PFSK-1 (cell line): Measurements from ENCODE around the gene ALX4.

Source experiments
- POLR2AphosphoS5 ChIP-seq: IDR thresholded peaks from 2 replicates; pipeline ENCODE4 v1.6.1; 2012; ENCODE audit warnings: low read depth, mild to moderate bottlenecking, control low read depth, low read length, moderate library complexity
- SIN3A ChIP-seq: IDR thresholded peaks from 2 replicates; pipeline ENCODE4 v1.6.1; 2012; ENCODE audit warnings: mild to moderate bottlenecking, low read length, moderate library complexity, borderline replicate concordance; ENCODE audit not compliant: insufficient read depth
- TAF1 ChIP-seq: IDR thresholded peaks from 2 replicates; pipeline ENCODE4 v1.6.1; 2012; ENCODE audit warnings: low read length, control low read depth, borderline replicate concordance; ENCODE audit not compliant: insufficient read depth
- TF ChIP-seq, protein P1 (sequence below), 2 experiments: IDR thresholded peaks; 2 replicates each; pipeline versions ENCODE4 v1.6.1 to v1.8.0; 2011 to 2012; ENCODE audit warnings: low read depth in 2 of 2, low read length in 2 of 2, control low read depth in 1 of 2, inconsistent platforms in 1 of 2, mild to moderate bottlenecking in 1 of 2, moderate library complexity in 1 of 2; ENCODE audit not compliant: insufficient read depth in 1 of 2

DNA sequence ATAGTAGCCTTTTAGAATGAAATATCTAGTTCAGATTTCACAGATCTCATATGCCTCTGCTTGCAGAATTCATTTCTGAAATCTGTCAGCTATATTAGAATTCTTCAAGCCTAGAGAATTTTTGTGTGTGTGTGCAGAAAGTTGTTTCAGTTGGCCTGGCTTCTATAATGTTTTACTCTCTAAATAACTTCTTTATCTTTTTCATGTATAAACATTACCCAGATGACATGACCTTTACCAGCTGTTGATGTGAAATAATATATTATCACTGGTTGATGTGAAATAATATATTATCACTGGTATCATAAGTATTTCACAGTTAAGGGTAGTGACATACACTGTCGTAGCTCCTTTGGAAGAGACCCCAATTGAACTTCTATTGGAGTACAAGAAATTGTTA, 72.8 kb downstream of the ALX4 start:
- no peak for TF ChIP-seq TAF1
- TF ChIP-seq, protein P1, sequence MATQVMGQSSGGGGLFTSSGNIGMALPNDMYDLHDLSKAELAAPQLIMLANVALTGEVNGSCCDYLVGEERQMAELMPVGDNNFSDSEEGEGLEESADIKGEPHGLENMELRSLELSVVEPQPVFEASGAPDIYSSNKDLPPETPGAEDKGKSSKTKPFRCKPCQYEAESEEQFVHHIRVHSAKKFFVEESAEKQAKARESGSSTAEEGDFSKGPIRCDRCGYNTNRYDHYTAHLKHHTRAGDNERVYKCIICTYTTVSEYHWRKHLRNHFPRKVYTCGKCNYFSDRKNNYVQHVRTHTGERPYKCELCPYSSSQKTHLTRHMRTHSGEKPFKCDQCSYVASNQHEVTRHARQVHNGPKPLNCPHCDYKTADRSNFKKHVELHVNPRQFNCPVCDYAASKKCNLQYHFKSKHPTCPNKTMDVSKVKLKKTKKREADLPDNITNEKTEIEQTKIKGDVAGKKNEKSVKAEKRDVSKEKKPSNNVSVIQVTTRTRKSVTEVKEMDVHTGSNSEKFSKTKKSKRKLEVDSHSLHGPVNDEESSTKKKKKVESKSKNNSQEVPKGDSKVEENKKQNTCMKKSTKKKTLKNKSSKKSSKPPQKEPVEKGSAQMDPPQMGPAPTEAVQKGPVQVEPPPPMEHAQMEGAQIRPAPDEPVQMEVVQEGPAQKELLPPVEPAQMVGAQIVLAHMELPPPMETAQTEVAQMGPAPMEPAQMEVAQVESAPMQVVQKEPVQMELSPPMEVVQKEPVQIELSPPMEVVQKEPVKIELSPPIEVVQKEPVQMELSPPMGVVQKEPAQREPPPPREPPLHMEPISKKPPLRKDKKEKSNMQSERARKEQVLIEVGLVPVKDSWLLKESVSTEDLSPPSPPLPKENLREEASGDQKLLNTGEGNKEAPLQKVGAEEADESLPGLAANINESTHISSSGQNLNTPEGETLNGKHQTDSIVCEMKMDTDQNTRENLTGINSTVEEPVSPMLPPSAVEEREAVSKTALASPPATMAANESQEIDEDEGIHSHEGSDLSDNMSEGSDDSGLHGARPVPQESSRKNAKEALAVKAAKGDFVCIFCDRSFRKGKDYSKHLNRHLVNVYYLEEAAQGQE (IDR thresholded peaks at IDR 0.05; ENCODE audit: insufficient read depth in 1 of 2, low read depth in 2 of 2, low read length in 2 of 2) = no peak
- no peak for TF ChIP-seq SIN3A
- TF ChIP-seq POLR2AphosphoS5 = no peak
